ENCODE measurements around the gene IL4I1. TPM values are rescaled to one million over a fixed set of nuclear protein-coding genes. Genes with fewer than 3 reads are reported as not detected.
A peak's percentile ranks its signal among the peaks of the same experiment; 100 is the strongest.

IL4I1 gene
- total RNA-seq, 1 donor from 2014 or later, result 0.90 TPM

DNA sequence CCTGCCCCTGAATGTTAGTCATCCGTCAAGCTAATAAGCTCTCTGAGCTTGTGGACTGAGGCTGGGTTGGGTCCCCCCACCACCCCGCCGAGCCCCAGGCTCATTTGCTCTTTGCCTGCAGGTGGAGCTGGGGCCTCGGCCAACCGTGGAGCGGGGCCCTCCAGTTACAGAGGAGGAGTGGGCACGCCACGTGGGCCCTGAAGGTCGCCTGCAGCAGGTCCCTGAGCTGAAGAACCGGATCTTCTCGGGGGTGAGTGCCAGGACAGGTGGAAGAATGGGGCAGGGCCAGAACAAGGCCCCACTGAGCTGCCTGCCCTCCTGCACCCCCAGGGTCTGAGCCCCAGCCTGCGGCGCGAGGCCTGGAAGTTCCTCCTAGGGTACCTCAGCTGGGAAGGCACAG is 14.0 kb downstream of the IL4I1 start:
- H3K36me3 Mint-ChIP-seq (ENCODE audit: low read depth, unreplicated experiment), result peaks cover 37% of the 10 kb centered on the region
- peaks cover 13% of the 10 kb centered on the region for H3K27me3 Mint-ChIP-seq (ENCODE audit: unreplicated experiment)
- no peaks in the 10 kb centered on the region for H3K9me3 Mint-ChIP-seq (ENCODE audit: unreplicated experiment)
- no peak for DNase-seq (ENCODE audit: low spot score)
- peaks cover 12% of the 10 kb centered on the region for H3K4me1 Mint-ChIP-seq (ENCODE audit: unreplicated experiment)
- H3K27ac Mint-ChIP-seq (ENCODE audit: unreplicated experiment), result no peak overlapping the region
- TF ChIP-seq, protein P1, sequence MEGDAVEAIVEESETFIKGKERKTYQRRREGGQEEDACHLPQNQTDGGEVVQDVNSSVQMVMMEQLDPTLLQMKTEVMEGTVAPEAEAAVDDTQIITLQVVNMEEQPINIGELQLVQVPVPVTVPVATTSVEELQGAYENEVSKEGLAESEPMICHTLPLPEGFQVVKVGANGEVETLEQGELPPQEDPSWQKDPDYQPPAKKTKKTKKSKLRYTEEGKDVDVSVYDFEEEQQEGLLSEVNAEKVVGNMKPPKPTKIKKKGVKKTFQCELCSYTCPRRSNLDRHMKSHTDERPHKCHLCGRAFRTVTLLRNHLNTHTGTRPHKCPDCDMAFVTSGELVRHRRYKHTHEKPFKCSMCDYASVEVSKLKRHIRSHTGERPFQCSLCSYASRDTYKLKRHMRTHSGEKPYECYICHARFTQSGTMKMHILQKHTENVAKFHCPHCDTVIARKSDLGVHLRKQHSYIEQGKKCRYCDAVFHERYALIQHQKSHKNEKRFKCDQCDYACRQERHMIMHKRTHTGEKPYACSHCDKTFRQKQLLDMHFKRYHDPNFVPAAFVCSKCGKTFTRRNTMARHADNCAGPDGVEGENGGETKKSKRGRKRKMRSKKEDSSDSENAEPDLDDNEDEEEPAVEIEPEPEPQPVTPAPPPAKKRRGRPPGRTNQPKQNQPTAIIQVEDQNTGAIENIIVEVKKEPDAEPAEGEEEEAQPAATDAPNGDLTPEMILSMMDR (IDR thresholded peaks at IDR 0.05; ENCODE audit: unreplicated experiment), result no peak
- H3K4me3 Mint-ChIP-seq (ENCODE audit: unreplicated experiment), result no peak overlapping the region

- peaks cover 12% of the 10 kb centered on the region for H3K4me1 Mint-ChIP-seq (ENCODE audit: unreplicated experiment)
- peaks cover 11% of the 10 kb centered on the region for H3K27me3 Mint-ChIP-seq (ENCODE audit: unreplicated experiment)
- no peak overlapping the region for H3K27ac Mint-ChIP-seq (ENCODE audit: unreplicated experiment)
- no peak for DNase-seq (ENCODE audit: low spot score)
- no peaks in the 10 kb centered on the region for H3K9me3 Mint-ChIP-seq (ENCODE audit: unreplicated experiment)
- peaks cover 37% of the 10 kb centered on the region for H3K36me3 Mint-ChIP-seq (ENCODE audit: low read depth, unreplicated experiment)
- peak overlapping the region; percentile 37 for H3K4me3 Mint-ChIP-seq (ENCODE audit: unreplicated experiment)
- TF ChIP-seq, protein P1 (IDR thresholded peaks at IDR 0.05; ENCODE audit: unreplicated experiment), result no peak
Observed at GRCh38 chr19:49881672-49882394, 14.9 kb downstream of the IL4I1 start.

GRCh38 chr19:49881186-49881585 is 15.5 kb downstream of the IL4I1 start:
- DNase-seq (ENCODE audit: low spot score), result no peak
- H3K4me1 Mint-ChIP-seq (ENCODE audit: unreplicated experiment), result peaks cover 12% of the 10 kb centered on the region
- peaks cover 33% of the 10 kb centered on the region for H3K36me3 Mint-ChIP-seq (ENCODE audit: low read depth, unreplicated experiment)
- peaks cover 10% of the 10 kb centered on the region for H3K27me3 Mint-ChIP-seq (ENCODE audit: unreplicated experiment)
- no peak overlapping the region for H3K27ac Mint-ChIP-seq (ENCODE audit: unreplicated experiment)
- no peak overlapping the region for H3K4me3 Mint-ChIP-seq (ENCODE audit: unreplicated experiment)
- no peaks in the 10 kb centered on the region for H3K9me3 Mint-ChIP-seq (ENCODE audit: unreplicated experiment)
- TF ChIP-seq, protein P1 (IDR thresholded peaks at IDR 0.05; ENCODE audit: unreplicated experiment), result no peak

- no peak for DNase-seq (ENCODE audit: low spot score)
- Mint-ChIP-seq H3K9me3 (ENCODE audit: unreplicated experiment) (no peaks in the 10 kb centered on the region), H3K36me3 (ENCODE audit: low read depth, unreplicated experiment) (peaks cover 32% of the 10 kb centered on the region), H3K4me1 (ENCODE audit: unreplicated experiment) (peaks cover 19% of the 10 kb centered on the region), H3K27ac (ENCODE audit: unreplicated experiment) (no peak overlapping the region), H3K27me3 (ENCODE audit: unreplicated experiment) (peaks cover 16% of the 10 kb centered on the region), H3K4me3 (ENCODE audit: unreplicated experiment) (no peak overlapping the region)
- TF ChIP-seq, protein P1 (IDR thresholded peaks at IDR 0.05; ENCODE audit: unreplicated experiment), result no peak
Observed at GRCh38 chr19:49880162-49880869, 16.4 kb downstream of the IL4I1 start.

All from endothelial cell (in vitro differentiated cells).